HG02852 (cell line): Measurements from ENCODE around the gene SNTA1.
"Not testable (repeated sequence)": the region's sequence is repeated elsewhere in the genome, so short reads cannot be mapped to it uniquely, and the experiment has no call there.

ENCODE experiments used
- ATAC-seq: cut with Tn5 transposase; IDR thresholded peaks from one replicate; pipeline ENCODE4 v1.9.1; 2021; ENCODE audit warnings: mild to moderate bottlenecking, moderate library complexity; ENCODE audit not compliant: unreplicated experiment

The SNTA1 gene

DNA sequence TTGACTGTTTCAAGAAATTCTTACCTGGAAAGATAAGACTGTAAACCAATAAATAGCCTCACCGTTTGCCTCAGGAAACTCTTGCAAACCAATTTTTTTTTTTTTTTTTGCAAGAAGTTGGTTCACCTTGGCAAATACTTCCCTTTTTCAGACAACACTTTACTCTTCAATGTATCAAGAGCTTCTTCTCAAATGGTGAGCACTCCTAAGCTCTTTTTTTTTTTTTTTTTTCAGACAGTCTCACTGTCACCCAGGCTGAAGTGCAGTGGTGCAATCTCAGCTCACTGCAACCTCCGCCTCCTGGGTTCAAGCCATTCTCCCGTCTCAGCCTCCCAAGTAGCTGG is 22.7 kb upstream of the SNTA1 start:
- no peak for ATAC-seq

DNA sequence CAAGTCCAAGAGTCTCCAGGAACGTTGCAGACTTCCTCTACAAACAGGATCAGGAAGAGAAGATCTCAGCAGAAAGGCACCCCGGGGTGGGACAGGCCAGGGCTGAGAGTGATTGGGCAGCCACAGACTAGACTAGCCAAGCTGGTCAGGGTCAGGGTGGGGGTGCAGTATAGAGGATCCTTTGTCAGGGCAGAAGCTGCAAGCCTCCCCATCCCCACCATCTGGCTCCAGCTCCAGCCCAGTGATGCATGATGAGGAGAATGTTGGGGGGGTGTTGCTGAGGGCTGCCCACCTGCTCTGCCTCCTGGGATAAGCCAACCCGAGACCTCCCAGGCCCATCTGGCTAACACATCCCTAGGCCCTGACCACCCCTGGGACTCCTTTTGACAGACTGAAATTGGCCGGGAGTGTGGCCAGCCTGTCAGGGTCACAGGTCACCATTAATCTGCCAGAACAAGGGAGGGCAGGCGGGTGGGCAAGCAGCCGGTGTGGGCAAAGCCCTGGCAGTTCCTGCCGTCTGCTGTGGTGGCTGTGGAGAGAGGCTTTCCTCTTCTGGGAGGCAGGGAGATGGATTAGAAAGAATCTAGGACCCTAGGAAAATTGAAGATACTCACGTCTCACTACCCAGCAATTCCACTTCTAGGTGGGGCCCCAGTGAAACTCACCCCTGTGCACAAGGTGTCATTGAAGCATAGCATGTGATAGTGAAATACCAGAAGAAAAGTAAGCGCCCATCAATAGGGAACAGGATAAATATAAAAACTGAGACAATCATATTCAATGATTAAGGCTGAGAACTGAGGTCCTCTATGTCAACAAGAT is 22.1 kb upstream of the SNTA1 start:
- ATAC-seq, result no peak

DNA sequence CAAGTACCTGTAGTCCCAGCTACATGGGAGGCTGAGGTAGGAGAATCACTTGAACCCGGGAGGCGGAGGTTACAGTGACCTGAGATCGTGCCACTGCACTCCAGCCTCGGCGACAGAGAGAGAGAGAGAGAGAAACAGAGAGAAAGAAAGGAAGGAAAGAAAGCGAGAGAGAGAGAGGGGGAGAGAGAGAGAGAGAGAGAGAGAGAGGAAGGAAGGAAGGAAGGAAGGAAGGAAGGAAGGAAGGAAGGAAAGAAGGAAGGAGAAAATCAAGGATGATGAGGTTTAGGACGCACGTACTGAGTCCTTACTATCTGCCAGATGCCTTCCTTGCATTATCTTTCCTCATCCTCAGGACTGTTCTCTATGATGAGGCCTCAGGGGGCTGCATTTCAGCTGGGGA is 21.2 kb upstream of the SNTA1 start:
- ATAC-seq, result not testable (repeated sequence)

DNA sequence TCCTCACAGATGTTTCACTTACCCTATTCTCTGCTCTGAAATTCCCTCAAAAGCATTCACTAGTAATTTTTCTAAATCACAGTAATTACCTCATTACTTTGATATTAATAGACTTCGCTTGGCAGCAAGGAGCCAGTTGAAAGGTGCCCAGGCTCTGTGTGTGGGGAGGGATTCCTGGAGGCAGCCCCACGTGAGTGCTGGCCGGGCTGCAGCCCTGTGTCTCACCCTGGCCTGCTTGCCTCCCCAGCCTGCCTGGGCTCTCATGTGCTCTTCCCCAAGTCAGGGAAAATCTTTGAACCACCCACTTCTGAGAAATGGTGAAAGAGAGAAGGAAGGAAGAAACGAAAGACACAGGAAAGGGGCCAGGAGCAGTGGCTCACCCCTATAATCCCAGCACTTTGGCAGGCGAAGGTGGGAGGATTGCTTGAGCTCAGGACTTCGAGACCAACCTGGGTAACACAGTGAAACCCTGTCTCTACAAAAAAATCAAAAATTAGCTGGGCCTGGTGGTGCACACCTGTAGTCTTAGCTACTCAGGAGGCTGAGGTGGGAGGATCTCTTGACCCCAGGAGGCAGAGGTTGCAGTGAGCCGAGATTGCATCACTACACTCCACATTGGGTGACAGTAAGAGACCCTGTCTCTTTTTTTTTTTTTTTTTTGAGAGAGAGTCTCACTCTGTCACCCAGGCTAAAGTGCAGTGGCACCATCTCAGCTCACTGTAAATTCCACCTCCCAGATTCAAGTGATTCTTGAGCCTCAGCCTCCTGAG is 20.0 kb upstream of the SNTA1 start:
- no peak for ATAC-seq

DNA sequence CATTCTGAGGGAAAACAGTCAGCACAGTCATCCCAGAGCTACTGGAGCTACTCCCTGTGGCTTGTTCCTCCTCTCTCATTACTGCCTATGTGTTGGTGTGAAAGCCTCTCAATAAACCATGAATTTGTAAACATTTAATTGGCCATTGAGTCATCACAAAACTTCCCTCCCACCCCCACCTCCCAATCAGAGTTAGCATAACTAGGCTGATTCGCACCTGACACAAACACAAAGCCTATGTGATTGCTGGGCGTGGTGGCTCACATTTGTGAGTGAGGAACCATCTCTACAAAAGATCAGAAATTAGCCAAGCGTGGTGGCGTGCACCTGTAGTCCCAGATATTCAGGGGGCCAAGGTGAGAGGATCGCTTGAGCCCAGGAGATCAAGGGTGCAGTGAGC is 17.1 kb upstream of the SNTA1 start:
- no peak for ATAC-seq

DNA sequence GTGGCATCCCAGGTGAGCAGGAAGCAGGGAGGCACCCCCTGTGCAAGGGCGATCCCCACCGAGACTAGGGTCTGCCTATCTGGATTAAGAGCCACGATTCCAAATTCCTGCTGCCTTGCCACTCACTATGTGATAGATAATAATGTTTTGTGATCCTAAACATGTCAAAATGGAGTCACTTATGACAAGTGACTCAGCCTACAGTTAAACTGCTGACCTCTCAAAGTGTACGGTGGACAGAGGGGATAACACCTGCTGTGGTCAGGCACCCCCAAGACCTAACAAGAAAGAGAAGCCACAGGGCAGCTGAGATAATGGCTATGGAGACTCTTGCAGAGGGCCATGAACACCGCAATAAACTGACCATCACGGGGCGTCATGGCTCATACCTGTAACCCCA is 16.0 kb upstream of the SNTA1 start:
- no peak for ATAC-seq

DNA sequence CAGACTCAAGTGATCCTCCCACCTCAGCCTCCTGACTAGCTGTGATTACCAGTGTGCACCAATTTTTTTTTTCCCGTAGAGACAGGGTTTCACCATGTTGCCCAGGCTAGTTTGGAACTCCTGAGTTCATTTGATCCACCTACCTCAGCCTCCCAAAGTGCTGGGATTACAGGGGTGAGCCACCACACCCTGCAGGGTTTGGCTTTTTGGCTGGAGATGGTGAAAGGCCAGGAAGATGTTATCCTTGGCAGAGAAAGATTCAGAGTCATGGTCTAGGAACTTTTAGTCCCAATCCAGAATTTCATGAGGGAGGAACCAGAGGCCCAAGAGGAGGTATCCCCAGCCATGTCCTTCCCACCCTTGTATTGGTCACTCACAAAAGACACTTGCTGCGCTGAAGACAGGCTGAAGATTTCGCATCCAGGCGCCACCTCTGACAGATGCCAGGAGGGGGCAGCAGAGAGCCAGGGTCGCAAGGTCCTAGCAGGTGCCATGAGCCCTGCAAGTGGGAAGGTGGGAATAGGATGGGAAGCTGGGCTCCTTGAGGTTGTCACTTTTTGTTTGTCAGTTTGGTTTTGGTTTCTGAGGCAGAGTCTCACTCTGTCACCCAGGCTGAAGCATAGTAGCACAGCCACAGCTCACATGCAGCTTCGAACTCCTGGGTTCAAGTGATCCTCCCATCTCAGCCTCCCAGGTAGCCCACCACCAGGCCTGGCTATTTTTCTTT is 13.5 kb upstream of the SNTA1 start:
- ATAC-seq, result peak; percentile 61

DNA sequence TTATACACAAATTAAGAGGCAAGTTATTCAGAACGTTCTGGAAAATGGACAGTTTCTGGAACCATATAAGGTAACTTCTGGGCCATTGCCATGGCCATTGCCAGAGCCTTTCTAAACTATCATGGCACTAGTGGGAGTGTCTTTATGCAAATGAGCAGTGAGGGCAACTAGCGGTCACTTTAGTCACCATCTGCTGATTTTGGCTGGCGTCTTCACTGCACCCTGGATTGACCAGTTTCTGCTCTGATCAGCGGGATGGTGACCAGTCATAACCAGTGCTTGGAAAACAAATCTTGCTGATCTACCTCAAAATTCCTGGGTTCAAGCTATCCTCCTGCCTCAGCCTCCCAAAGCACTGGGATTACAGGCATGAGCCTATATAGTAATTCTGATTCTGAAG is 7.3 kb upstream of the SNTA1 start:
- no peak for ATAC-seq

DNA sequence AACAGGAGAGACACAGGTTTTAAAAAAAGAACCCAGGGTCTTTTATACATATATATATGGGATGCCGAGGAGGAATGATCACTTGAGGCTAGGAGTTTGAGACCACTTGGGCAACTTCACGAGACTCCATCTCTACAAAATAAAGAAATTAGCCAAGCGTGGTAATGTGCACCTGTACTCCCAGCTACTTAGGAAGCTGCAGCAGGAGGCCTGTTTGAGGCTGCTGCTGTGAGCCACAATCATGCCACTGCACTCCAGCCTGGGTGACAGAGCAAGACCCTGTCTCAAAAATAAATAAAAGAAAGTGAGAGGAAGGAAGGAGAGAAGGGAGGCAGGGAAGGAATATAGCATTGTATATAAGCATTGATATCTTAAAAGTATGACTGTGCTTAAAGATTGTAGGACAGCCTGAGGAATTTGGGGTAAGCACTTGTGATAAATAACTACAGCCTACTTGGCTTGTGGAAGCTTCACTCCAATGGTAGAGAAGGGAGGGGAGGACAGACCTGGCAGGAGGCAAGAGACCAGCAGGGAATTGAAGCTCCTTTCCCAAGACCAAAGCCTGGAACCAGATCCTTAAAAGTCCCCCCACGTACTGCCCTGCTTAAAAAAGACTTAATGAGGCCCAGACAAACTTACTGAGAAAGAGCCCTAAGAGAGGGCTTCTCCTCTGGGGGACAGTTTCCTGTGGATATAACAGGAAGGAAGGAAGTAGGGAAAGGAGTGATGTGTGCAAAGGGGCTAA is 2.5 kb upstream of the SNTA1 start:
- no peak for ATAC-seq

DNA sequence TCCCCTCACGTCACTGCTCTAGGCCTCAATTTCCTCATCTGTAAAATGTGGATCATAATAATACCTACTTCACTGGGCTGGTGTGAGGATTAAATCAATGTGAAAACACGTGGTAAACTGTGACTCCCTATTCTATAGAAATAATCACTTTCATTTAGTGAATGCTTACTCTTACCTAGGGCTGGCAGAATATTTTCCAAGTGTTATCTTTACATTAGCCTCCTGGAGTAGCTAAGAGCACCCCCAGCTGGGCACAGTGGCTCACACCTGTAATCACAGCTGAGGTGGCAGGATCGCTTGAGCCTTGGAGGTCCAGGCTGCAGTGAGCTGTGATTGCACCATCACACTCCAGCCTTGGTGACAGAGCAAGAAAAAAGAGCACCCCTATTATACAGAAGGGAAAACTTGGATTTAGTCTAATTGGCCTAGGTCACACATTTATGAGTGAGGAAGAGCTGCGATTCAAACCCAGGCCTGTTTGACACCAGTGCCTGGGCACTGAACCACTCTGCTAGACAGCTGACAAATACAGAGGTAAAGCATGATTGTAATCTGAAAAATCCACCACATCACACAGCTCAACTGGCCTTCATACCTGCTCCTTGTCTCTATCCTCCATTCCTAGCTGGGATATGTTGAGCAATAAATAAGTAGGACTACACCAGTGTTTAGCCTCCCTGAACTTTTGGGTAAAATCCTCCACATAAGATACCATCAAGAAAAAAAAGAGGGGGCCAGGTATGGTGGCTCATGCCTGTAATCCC is 1.4 kb upstream of the SNTA1 start:
- ATAC-seq, result no peak

DNA sequence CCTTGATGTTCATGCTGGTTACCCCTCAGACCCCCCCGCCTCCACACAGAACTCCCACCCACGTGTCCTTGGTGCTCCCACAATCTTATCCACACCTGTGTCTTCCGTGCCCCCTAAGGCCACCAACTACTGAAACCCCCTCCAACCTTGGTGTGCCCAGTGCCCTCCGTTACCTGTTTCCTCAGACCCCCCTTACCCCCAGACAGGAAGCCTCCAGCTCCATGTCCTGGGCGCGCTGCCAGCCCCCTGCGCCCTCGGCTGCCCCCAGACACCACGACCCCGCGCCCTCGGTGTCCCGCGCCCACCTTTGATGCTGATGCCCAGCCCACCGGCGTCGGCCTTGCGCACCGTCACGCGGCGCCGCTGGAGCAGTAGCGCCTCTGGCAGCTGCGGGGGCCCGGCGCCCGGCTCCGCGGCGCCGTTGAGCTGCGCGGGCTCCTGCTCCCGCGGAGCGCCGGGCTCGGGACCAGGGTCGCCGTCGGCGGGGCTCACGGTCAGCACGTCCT is 504 bp downstream of the SNTA1 start:
- ATAC-seq, result peak; percentile 17

DNA sequence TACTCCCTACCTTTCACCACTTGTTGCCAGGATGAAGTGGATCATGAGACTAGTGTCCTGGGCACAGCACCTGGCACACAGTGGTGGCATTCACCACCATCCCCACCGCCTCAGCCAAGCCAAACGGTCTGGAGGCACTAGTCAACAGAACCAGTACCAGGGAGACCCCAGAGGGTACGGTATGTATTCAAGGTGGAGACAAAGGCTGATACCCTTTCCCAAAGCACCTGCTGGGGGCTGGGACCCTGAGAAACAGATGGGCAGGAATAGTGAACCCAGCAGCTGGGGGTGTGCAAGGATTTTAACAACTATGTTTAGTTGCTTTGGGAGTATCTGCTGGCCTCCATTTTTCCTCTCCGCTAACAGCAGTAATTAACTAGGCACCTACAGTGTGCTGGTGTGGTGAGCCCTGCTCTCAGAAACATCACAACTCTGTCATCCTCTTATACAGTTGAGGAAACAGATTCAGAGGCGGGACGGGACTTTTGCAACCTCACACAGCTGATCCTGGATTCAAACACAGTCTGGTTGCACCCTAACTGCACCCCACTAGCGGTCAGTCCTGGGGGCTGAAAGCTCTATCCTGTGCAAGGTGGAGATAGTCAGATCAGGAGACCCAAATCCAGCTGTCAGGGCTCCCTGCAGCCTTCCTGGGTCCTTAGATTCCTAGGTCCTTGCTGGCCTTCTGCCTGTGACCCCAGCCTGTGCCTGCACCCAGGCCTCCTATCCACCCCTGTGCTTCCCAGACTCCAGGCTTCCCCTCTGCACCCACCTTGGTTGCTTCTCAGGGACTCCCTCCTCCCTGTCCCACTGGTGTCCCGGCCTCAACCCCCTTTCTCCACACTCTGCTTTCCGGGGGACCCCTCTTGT is 1.2 kb downstream of the SNTA1 start:
- ATAC-seq, result no peak

DNA sequence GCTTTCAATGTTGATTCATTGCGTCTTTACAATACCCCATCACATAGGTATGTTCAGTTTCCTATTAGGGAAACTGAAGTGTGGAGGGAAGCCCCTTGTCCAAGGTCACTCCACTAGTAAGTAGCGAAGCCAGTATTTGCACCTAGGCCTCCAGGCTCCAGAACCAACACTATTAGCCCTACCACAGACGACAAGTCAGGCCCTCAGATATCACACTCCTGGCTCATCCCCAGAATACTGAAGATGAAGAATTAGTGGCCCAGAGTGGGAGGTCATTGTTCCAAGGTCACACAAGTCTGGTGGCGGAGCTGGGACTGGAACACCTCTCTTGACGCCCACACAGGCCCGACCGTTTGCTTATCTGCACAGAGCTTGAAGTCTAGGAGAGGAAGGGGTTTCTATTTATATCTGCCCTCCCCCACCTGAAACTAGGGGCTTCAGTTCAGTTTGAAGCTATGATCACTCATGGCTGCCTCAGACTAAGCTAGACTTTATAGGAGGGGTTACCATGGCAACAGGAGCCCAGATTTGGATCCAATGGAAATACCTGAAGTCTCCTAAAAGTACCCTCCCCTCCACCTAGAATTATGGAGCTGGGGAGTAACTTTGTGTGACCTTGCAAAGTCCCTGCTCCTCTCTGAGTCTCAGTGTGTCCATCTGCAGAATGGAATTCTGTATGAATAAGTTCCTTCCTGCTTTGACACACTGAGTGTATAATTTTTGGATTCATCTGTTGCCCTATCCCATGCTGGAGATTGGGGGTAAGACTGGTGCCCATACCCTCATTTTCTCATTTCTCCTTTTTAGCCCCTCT is 2.2 kb downstream of the SNTA1 start:
- ATAC-seq, result no peak

DNA sequence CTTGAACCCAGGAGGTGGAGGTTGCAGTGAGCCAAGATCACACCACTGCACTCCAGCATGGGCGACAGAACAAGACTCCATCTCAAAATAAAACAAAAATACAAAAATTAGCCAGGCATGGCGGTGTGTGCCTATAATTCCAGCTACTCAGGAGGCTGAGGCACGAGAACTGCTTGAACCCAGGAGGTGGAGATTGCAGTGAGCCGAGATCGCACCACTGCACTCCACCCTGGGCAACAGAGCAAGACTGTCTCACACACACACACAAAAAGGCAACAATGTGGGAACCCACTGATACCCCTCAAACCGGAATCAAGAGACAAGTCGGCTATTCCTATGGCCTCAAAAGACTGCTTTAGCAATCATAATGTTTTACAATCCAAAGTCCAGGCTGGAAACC is 3.0 kb downstream of the SNTA1 start:
- ATAC-seq, result not testable (repeated sequence)

DNA sequence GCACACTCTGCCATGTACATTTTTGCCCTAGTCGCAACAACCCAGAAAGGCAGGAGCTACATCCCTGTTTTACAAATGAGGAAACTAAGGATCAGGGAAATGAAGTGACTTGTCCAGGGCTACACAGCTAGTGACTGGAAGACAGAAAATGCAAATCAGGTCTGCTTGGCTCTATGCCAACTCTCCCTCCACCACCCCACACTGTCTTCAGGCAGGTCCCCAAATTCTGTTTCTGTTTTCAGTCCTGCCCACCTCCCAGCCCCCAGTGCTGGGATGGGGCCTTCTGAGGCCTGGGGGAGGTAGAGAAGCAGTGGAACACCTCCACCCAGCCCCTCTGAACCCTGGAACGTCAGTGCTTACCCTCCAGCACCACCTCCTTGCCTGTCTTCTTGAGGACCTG is 5.1 kb downstream of the SNTA1 start:
- ATAC-seq, result no peak

DNA sequence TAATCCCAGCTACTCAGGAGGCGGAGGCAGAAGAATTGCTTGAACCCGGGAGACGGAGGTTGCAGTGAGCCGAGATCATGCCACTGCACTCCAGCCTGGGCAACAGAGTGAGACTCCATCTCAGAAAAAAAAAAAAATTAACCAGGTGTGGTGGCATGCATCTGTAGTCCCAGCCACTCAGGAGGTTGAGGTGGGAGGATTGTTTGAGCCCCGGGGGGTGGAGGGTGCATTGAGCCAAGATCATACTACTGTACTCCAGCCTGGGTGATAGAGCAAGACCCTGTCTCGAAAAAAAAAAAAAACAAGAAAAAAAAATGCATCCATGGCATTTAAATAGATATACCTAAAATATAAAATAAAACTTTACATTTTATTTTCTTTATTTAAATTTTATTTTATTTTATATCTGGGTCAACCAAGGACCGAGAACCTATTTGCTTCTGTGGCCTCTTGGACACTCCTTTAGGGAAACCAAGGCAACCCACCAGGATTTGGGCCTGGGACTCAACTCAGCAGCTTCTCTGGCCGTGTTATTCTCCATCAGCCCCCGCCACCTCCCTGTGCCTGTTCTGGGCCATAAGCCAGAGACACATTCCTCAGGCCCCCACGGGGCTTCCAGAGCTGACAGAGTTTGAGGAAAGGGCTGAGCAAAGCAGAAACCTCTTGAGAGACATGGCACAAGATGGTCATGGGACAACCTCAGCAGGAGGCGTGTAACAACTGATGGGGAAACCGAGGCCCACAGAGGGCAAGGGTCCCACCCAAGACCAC is 6.2 kb downstream of the SNTA1 start:
- no peak for ATAC-seq

DNA sequence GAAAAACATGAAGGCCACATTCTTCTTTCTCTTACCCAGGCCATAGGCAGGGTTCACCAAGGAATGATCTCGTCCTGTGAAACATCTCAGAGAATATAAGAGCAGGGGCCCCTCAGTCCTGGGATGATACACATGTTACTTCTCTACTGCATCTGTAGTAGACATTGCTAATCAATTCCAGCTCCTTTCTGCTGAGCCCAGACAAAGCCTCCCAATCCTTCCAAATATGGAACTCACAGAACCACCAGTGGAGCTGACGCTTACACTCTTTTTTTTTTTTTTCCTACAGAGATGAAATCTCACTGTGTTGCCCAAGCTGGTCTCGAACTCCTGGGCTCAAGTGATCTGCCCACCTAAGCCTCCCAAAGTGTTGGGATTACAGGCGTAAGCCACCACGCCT is 9.1 kb downstream of the SNTA1 start:
- no peak for ATAC-seq
